ENCODE results near the gene CTAGE6.
"Not testable (repeated sequence)": the region's sequence is repeated elsewhere in the genome, so short reads cannot be mapped to it uniquely, and the experiment has no call there.

The CTAGE6 gene, protein sequence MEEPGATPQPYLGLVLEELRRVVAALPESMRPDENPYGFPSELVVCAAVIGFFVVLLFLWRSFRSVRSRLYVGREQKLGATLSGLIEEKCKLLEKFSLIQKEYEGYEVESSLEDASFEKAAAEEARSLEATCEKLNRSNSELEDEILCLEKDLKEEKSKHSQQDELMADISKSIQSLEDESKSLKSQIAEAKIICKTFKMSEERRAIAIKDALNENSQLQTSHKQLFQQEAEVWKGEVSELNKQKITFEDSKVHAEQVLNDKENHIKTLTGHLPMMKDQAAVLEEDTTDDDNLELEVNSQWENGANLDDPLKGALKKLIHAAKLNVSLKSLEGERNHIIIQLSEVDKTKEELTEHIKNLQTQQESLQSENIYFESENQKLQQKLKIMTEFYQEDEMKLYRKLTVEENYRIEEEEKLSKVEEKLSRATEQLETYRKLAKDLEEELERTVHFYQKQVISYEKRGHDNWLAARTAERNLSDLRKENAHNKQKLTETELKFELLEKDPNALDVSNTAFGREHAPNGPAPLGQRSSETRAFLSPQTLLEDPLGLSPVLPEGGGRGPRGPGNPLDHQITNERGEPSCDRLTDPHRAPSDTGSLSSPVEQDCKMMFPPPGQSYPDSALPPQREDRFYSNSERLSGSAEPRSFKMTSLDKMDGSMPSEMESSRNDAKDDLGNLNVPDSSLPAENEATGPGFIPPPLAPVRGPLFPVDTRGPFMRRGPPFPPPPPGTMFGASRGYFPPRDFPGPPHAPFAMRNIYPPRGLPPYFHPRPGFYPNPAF

DNA sequence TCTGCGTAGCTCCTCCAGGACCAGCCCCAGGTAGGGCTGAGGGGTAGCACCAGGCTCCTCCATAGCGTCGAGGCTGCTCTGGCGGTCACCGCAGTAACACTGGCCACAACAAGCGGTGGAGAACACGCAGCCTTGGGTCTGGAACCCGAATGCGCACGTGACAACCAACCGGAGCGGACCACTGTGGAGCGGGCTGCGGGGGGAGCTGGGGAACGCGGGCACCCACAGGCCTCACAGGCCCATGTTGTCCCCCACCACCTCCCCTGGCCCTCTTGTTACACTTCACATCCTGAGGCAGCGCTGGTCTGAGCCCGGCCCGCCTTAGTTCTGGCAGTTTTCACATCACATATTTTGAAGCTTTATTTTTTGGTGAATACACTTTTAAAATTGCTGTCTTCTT lies at the start of gene CTAGE6:
CTAGE6 (minus strand) TSS at position 101 of the 400 bp plus-strand sequence; CDS start at position 63, 38 bp downstream.
- DNase-seq (ENCODE audit: low spot score) = not testable (repeated sequence)

GRCh38 chr7:143806664-143807071 lies 49.2 kb upstream of the CTAGE6 start:
- DNase-seq (ENCODE audit: low spot score) = not testable (repeated sequence)

GRCh38 chr7:143797896-143798290 lies 40.4 kb upstream of the CTAGE6 start:
- not testable (repeated sequence) for DNase-seq (ENCODE audit: low spot score)

- not testable (repeated sequence) for DNase-seq (ENCODE audit: low spot score)
These were observed 39.8 kb upstream of the CTAGE6 start for GRCh38 chr7:143797119-143797895.

DNA sequence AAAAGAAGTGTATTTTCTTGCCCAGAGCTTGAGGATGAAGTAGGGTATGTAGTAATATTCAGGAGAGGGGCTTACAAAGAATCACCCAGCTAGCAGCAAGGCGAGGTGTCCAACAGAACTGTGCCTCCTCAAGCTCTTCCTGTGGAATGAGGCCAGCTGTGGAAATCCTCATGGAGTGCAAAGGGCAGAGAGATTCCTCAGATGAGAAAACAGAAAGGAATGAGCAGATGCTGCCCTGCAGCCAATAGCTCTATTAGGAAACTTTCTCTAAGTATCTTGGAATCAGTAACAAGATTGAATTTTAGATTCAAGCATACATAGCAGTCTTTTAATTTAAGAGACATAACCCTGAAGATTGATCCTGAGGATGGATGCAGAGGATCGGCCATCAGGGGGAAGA lies 38.2 kb upstream of the CTAGE6 start:
- not testable (repeated sequence) for DNase-seq (ENCODE audit: low spot score)

- not testable (repeated sequence) for DNase-seq (ENCODE audit: low spot score)
These were observed 35.1 kb upstream of the CTAGE6 start for GRCh38 chr7:143792633-143793032.

GRCh38 chr7:143785415-143786182 lies 28.1 kb upstream of the CTAGE6 start:
- DNase-seq (ENCODE audit: low spot score) = not testable (repeated sequence)

DNA sequence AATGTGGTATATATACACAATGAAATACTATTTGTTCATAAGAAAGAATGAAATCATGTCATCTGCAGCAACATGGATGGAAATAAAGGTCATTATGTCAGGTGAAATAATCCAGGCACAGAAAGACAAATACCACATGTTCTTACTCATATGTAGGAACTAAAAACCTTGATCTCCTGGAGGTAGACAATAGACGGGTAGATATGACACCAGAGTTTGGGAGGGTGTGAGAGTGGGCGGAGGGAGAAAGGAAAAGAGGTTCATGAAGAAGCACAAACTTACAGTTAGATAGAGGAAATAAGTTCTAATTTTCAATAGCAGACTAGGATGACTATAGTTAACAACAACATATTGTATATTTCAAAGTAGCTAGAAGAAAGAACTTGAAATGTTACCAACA lies 22.1 kb upstream of the CTAGE6 start:
- not testable (repeated sequence) for DNase-seq (ENCODE audit: low spot score)

GRCh38 chr7:143772738-143773468 lies 15.4 kb upstream of the CTAGE6 start:
- not testable (repeated sequence) for DNase-seq (ENCODE audit: low spot score)

DNA sequence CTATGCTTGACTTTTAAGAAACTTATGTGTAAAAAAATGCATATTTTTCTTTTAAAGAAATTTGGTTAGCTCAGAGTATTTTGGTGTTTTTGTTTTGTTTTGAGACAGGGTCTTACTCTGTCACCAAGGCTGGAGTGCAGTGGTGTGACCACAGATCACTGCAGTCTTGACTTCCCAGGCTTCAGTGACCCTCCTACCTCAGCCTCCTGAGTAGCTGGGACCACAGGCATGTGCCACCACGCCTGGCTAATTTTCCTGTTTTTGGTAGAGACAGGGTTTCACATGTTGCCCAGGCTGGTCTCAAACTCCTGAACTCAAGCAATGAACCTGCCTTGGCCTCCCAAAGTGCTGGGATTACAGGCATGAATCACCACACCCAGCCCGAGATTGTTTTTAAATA lies 10.0 kb upstream of the CTAGE6 start:
- DNase-seq (ENCODE audit: low spot score) = not testable (repeated sequence)

DNA sequence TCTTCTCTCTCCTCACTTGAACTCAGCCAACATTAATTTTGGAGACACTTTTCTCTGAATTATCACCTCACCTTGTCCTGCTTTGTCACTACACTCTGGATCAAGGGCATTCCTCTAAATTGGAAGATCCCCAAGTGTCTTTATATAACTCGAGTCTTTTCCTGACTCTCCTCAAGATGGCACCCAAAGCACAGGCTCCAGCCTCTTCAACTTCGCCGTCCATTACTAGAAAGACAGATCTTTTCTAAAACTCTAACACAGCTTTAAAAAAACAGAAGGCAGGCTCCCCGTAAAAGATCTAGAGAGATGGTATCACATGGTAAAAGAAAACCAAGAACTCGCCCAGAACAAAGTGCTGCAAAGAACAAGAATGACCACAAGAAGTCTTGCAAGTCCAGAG lies 8.2 kb upstream of the CTAGE6 start:
- not testable (repeated sequence) for DNase-seq (ENCODE audit: low spot score)

DNA sequence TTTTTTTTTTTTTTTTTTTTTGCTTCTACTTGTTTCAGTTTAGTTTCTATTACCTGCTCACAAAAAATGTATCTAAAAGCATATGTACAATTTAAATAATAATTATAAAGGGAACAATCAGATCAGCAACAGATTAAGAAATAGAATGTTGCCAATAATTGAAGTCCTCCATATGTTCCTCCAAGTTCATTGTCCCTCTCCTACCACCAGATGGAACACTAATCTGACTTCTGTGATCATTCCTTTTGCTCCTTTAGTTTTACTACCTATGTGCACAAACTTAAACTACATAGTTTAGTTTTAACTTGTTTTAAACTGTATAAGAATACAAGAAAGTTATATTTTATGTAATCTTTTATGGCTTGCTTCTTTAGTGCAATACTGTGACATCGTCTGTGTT lies 5.6 kb upstream of the CTAGE6 start:
- DNase-seq (ENCODE audit: low spot score) = not testable (repeated sequence)

DNA sequence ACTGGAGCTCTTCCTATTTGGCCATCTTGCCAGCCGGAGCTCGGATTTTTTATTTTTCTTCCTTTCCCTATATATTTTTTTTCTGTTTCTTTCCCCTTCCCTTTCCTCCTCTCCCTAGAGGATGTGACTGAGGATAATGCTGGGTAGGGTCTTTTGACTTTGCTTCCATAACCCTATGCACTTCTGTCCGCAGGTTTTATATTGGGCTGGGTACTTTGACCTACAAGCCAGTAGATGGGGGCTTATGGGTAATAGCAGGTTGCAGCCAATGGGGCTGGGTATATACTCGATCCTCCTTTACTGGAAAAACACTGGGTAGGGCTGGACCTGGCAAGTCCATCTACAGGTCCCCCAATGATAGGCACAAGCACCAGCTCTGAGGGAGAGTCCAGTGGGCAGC lies 12.2 kb downstream of the CTAGE6 start:
- DNase-seq (ENCODE audit: low spot score) = not testable (repeated sequence)

- DNase-seq (ENCODE audit: low spot score) = peak; percentile 67
These were observed 20.3 kb downstream of the CTAGE6 start for GRCh38 chr7:143737037-143737819.

GRCh38 chr7:143735962-143736361 lies 21.5 kb downstream of the CTAGE6 start:
- DNase-seq (ENCODE audit: low spot score) = no peak

GRCh38 chr7:143733876-143734275 lies 23.6 kb downstream of the CTAGE6 start:
- no peak for DNase-seq (ENCODE audit: low spot score)

- DNase-seq (ENCODE audit: low spot score) = no peak
These were observed 29.1 kb downstream of the CTAGE6 start for GRCh38 chr7:143728333-143728862.

DNA sequence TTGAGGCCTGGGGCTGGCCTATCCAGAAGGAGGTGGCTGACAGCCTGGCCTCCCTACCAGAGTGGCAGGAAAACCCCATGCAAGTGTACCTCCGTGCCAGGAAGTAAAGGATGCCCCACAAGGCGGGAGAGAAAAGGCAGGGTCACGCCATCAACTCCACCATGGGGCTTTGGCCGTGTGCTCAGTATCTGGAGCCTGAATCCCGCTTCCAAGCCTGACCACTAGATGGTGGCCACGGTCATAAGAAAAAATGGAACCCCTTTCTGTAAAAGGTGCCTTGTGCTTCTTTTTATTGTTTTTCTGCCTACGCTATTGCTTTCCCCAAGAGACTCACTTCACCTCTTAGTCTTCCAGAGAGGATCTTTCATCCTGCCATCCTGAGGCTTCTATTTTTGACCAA lies 29.9 kb downstream of the CTAGE6 start:
- DNase-seq (ENCODE audit: low spot score) = not testable (repeated sequence)

- not testable (repeated sequence) for DNase-seq (ENCODE audit: low spot score)
These were observed 31.4 kb downstream of the CTAGE6 start for GRCh38 chr7:143726143-143726542.

DNA sequence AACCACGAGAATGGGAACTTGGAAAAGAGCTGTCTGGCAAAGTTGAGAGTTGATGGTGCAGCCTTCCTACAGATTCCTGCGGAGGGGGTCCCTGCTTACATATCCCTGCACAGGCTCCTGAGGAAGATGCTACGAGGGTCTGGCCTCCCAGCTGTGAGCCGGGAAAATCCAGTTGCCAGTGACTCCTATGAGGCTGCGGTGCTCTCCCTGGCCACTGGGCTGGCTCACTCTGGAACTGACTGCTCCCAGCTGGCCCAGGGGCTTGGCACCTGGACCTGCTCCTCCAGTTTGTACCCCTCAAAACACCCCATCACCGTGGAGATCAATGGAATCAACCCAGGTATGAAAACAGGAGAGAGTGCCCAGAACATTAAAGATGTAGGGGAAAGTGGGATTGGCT lies 37.2 kb downstream of the CTAGE6 start:
- DNase-seq (ENCODE audit: low spot score) = not testable (repeated sequence)
